H1 (cell line): ENCODE data around the gene ILK. TPM values are rescaled to one million over a fixed set of nuclear protein-coding genes. Genes with fewer than 3 reads are reported as not detected.

Source experiments
- CTCF ChIA-PET: fragments of 300-600 bp; sonication (Branson Sonifier 250); formaldehyde crosslinking; loops from one replicate; lab custom pipeline; 2021; ENCODE audit not compliant: partially characterized antibody; lab: Charles Lee
- POLR2A ChIA-PET: fragments of 300-600 bp; sonication (Branson Sonifier 250); formaldehyde crosslinking; loops from one replicate; lab custom pipeline; 2021; ENCODE audit warnings: inconsistent platforms; ENCODE audit not compliant: partially characterized antibody; lab: Charles Lee
- DNase-seq, 2 experiments: peaks; one replicate each; pipeline versions ENCODE4 v3.0.0 to v3.0.0-alpha.2; 2010 to 2022; ENCODE audit warnings: low spot score in 2 of 2, low read depth in 1 of 2, mixed read lengths in 1 of 2
- FAIRE-seq: peaks from 2 replicates; lab custom pipeline; 2011; peaks lifted over from hg19 to GRCh38; lab: Jason Lieb, UNC
- H2AFZ ChIP-seq: 2 replicates; pipeline ENCODE4 v1.8.1; 2012; ENCODE audit warnings: low read length, inconsistent platforms
- H2AK5ac ChIP-seq: 2 replicates; pipeline ENCODE4 v1.6.1; 2013; ENCODE audit warnings: low read depth, low read length
- H2BK120ac ChIP-seq: replicated peaks from 2 replicates; pipeline ENCODE3; 2013; ENCODE audit warnings: low read depth, low read length, inconsistent platforms
- H2BK12ac ChIP-seq: 2 replicates; pipeline ENCODE4 v1.6.1; 2013; ENCODE audit warnings: low read depth, low read length
- H2BK15ac ChIP-seq: 2 replicates; pipeline ENCODE4 v1.6.1; 2013; ENCODE audit warnings: low read length
- H2BK20ac ChIP-seq: 2 replicates; pipeline ENCODE4 v1.6.1; 2013; ENCODE audit warnings: low read length
- H2BK5ac ChIP-seq: 2 replicates; pipeline ENCODE4 v1.6.1; 2013; ENCODE audit warnings: low read depth, low read length
- H3K14ac ChIP-seq: 2 replicates; pipeline ENCODE4 v1.6.1; 2013; ENCODE audit warnings: inconsistent platforms; ENCODE audit not compliant: insufficient read length
- H3K18ac ChIP-seq: 2 replicates; pipeline ENCODE4 v1.6.1; 2013; ENCODE audit warnings: low read length; ENCODE audit errors: extremely low read depth
- H3K23ac ChIP-seq: 2 replicates; pipeline ENCODE4 v1.6.1; 2013; ENCODE audit warnings: inconsistent platforms; ENCODE audit not compliant: insufficient read length
- H3K23me2 ChIP-seq: 2 replicates; pipeline ENCODE4 v1.6.1; 2013; ENCODE audit warnings: low read depth, low read length
- H3K27ac ChIP-seq: 2 replicates; pipeline ENCODE4 v1.6.1; 2011; ENCODE audit warnings: low read depth, low read length, inconsistent platforms
- H3K27me3 ChIP-seq, 4 experiments: replicated peaks in 1 of 4; 1 replicate in 1 of 4; 2 replicates in 3 of 4; pipeline versions ENCODE4 v1.6.1 to v1.8.1; 2011 to 2013; ENCODE audit warnings: low read length in 3 of 4, mild to moderate bottlenecking in 3 of 4, inconsistent platforms in 2 of 4, mixed read lengths in 2 of 4, moderate library complexity in 1 of 4; ENCODE audit not compliant: control insufficient read depth in 3 of 4, insufficient read depth in 3 of 4; ENCODE audit errors: extremely low read depth in 1 of 4
- H3K36me3 ChIP-seq, 4 experiments: 2 replicates each; pipeline versions ENCODE4 v1.6.1 to v1.8.1; 2011 to 2013; ENCODE audit warnings: mild to moderate bottlenecking in 4 of 4, low read length in 3 of 4, moderate library complexity in 2 of 4, control low read depth in 1 of 4, inconsistent platforms in 1 of 4; ENCODE audit not compliant: insufficient read depth in 4 of 4, control insufficient read depth in 2 of 4
- H3K4ac ChIP-seq: replicated peaks from 2 replicates; pipeline ENCODE3; 2013; ENCODE audit warnings: low read length, low read depth, mixed read lengths, inconsistent platforms; ENCODE audit not compliant: insufficient read length
- H3K4me1 ChIP-seq, 4 experiments: replicated peaks in 1 of 4; 1 replicate in 1 of 4; 2 replicates in 3 of 4; pipeline versions ENCODE4 v1.6.1 to v1.8.1; 2011 to 2013; ENCODE audit warnings: low read length in 3 of 4, inconsistent platforms in 2 of 4, mixed read lengths in 1 of 4; ENCODE audit not compliant: insufficient read depth in 4 of 4, control insufficient read depth in 3 of 4
- H3K4me2 ChIP-seq, 2 experiments: 2 replicates each; pipeline versions ENCODE4 v1.6.1 to v1.8.1; 2011 to 2013; ENCODE audit warnings: low read depth in 2 of 2, low read length in 2 of 2, control low read depth in 1 of 2, inconsistent platforms in 1 of 2, mild to moderate bottlenecking in 1 of 2; ENCODE audit not compliant: insufficient read depth in 1 of 2
- H3K4me3 ChIP-seq, 4 experiments: fragments of 200-600, 300-600 bp in 1 of 4; sonication (generic), shearing (Covaris generic), sonication (Bioruptor Twin) in 1 of 4; 2 replicates each; pipeline versions ENCODE4 v1.5.1 to v1.8.1; 2011 to 2016; ENCODE audit warnings: low read length in 4 of 4, low read depth in 3 of 4, control low read depth in 2 of 4, inconsistent platforms in 2 of 4, mild to moderate bottlenecking in 2 of 4, mixed read lengths in 1 of 4, moderate library complexity in 1 of 4; ENCODE audit not compliant: insufficient read depth in 2 of 4; ENCODE audit errors: extremely low read depth in 1 of 4
- H3K56ac ChIP-seq: replicated peaks from 2 replicates; pipeline ENCODE3; 2013; ENCODE audit warnings: low read depth, mild to moderate bottlenecking, mixed read lengths, low read length, inconsistent platforms; ENCODE audit not compliant: insufficient read length
- H3K79me1 ChIP-seq: 2 replicates; pipeline ENCODE4 v1.6.1; 2013; ENCODE audit warnings: low read depth, low read length, control low read depth
- H3K79me2 ChIP-seq, 2 experiments: 2 replicates each; pipeline versions ENCODE4 v1.6.1 to v1.8.1; 2012 to 2013; ENCODE audit warnings: low read length in 2 of 2, mild to moderate bottlenecking in 2 of 2, inconsistent platforms in 1 of 2; ENCODE audit not compliant: insufficient read depth in 2 of 2, control insufficient read depth in 1 of 2
- H3K9ac ChIP-seq, 4 experiments: replicated peaks in 1 of 4; 1 replicate in 1 of 4; 2 replicates in 3 of 4; pipeline versions ENCODE4 v1.6.1 to v1.8.1; 2011 to 2013; ENCODE audit warnings: low read depth in 3 of 4, low read length in 3 of 4, control low read depth in 2 of 4, mild to moderate bottlenecking in 2 of 4, moderate library complexity in 2 of 4, inconsistent platforms in 1 of 4; ENCODE audit errors: extremely low read depth in 1 of 4
- H3K9me3 ChIP-seq, 2 experiments: 2 replicates each; pipeline versions ENCODE4 v1.6.1 to v1.8.1; 2012 to 2013; ENCODE audit warnings: mild to moderate bottlenecking in 2 of 2, moderate library complexity in 2 of 2, control low read depth in 1 of 2, inconsistent platforms in 1 of 2, low read depth in 1 of 2, low read length in 1 of 2, mixed read lengths in 1 of 2; ENCODE audit not compliant: insufficient read depth in 2 of 2
- H4K20me1 ChIP-seq, 2 experiments: replicated peaks in 1 of 2; 2 replicates each; pipeline versions ENCODE3 to v1.8.1; 2011 to 2013; ENCODE audit warnings: inconsistent platforms in 2 of 2, low read length in 2 of 2, mild to moderate bottlenecking in 1 of 2; ENCODE audit not compliant: insufficient read depth in 2 of 2, control insufficient read depth in 1 of 2
- H4K5ac ChIP-seq: 2 replicates; pipeline ENCODE4 v1.6.1; 2013; ENCODE audit warnings: low read length, low read depth, mixed read lengths, inconsistent platforms; ENCODE audit not compliant: insufficient read length
- H4K8ac ChIP-seq: 2 replicates; pipeline ENCODE4 v1.8.0; 2013; ENCODE audit warnings: mild to moderate bottlenecking, moderate library complexity, low read length, inconsistent platforms; ENCODE audit not compliant: insufficient read depth; ENCODE audit errors: extremely low read depth
- H4K91ac ChIP-seq: replicated peaks from 2 replicates; pipeline ENCODE3; 2013; ENCODE audit warnings: low read length, mixed read lengths, inconsistent platforms; ENCODE audit not compliant: insufficient read length
- ASH2L ChIP-seq: fragments of 200-600, 300-600 bp; sonication (generic); IDR thresholded peaks from one replicate; pipeline ENCODE4 v1.7.1; 2017; ENCODE audit warnings: low read length
- CTBP2 ChIP-seq: IDR thresholded peaks from 2 replicates; pipeline ENCODE4 v1.7.0; 2011; ENCODE audit warnings: borderline replicate concordance, mild to moderate bottlenecking, moderate library complexity, mixed read lengths, low read length; ENCODE audit not compliant: insufficient read depth, insufficient read length
- EZH2 ChIP-seq: fragments of 200-600 bp; sonication (generic); IDR thresholded peaks from 2 replicates; pipeline ENCODE4 v1.7.1; 2012; ENCODE audit warnings: low read depth, mild to moderate bottlenecking, moderate library complexity, low read length, inconsistent platforms; ENCODE audit not compliant: severe bottlenecking
- FOSL1 ChIP-seq: IDR thresholded peaks from 2 replicates; pipeline ENCODE4 v1.6.1; 2011; ENCODE audit warnings: mild to moderate bottlenecking, low read depth, low read length, moderate library complexity; ENCODE audit not compliant: insufficient read depth
- HDAC2 ChIP-seq, 2 experiments: fragments of 300-600 bp in 1 of 2; sonication (generic) in 1 of 2; IDR thresholded peaks; 2 replicates each; pipeline ENCODE4 v1.6.1; 2011 to 2012; ENCODE audit warnings: low read depth in 2 of 2, low read length in 2 of 2, mild to moderate bottlenecking in 2 of 2, moderate library complexity in 2 of 2, borderline replicate concordance in 1 of 2, inconsistent platforms in 1 of 2
- POU5F1 ChIP-seq: IDR thresholded peaks from 2 replicates; pipeline ENCODE4 v1.6.1; 2011; ENCODE audit warnings: low read depth, mild to moderate bottlenecking, low read length, moderate library complexity
- SAP30 ChIP-seq: fragments of 300-600 bp; sonication (generic); IDR thresholded peaks from 2 replicates; pipeline ENCODE4 v1.7.1; 2012; ENCODE audit warnings: low read length, moderate library complexity, mild to moderate bottlenecking, inconsistent platforms; ENCODE audit not compliant: insufficient read depth, insufficient replicate concordance
- SRF ChIP-seq: IDR thresholded peaks from 2 replicates; pipeline ENCODE4 v1.6.1; 2011; ENCODE audit warnings: mild to moderate bottlenecking, low read depth, low read length, moderate library complexity
- WGBS, 2 experiments: shearing (Covaris generic) in 1 of 2; methylation state at CpG; one replicate each; pipeline versions ENCODE4 v1.1.6 to v1.1.7; 2013 to 2015; ENCODE audit warnings: low lambda C conversion rate in 2 of 2, mixed read lengths in 2 of 2, inconsistent platforms in 1 of 2, low coverage in 1 of 2, missing lambda C conversion rate in 1 of 2; ENCODE audit not compliant: insufficient replicate concordance in 2 of 2, insufficient coverage in 1 of 2, insufficient read length in 1 of 2; ENCODE audit errors: extremely low coverage in 1 of 2, missing lambda C conversion rate in 1 of 2; 5-methylcytosine and 5-hydroxymethylcytosine counted together
- polyA plus RNA-seq, 7 experiments: library from polyadenylated mRNA; depleted of rRNA in 3 of 7; stranded (reverse) in 5 of 7; unstranded in 2 of 7; fragments of >200 nt in 5 of 7; fragments of 200-250 nt in 2 of 7; gene quantifications; 1 replicate in 5 of 7; 2 replicates in 1 of 7; 4 replicates in 1 of 7; pipeline versions ENCODE4 v1.2.1 to v1.2.3, GENCODE V29; 2011 to 2013; ENCODE audit warnings: missing spikeins in 2 of 7, mixed read lengths in 2 of 7
- total RNA-seq: library from RNA; stranded (reverse); fragmentation: NEBNext Ultra II Directional; extraction: Animal tissue kit (Norgen Biotek cat#: 25700); gene quantifications from 2 replicates; pipeline ENCODE4 v1.2.1, GENCODE V29; 2021
- TF ChIP-seq, protein P1 (sequence below): IDR thresholded peaks from 2 replicates; pipeline ENCODE4 v1.6.1; 2011; ENCODE audit warnings: low read depth, mild to moderate bottlenecking, low read length; ENCODE audit not compliant: insufficient read depth

ILK gene
- total and polyA plus RNA-seq, 2 of the 8 experiments (the other 6 are each of a cell fraction or from before 2014, with no cell fraction given) = 91.4 to 132 TPM

DNA sequence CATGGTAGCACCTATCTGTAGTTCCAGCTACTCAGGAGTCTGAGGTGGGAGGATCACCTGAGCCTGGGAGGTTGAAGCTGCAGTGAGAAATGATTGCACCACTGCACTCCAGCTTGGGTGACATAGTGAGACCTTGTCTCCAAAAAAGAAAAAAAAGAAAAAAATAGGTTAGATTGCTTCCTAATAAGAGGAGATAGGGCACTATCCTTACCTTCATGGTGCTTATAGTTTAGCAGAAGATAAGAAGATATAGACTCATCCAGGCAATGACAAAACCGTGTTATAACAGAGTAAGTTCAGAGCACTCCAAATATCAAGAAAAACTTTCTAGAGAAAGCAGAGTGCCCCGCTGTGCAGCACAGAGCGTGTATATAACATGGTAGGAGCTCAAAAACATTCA, 42.3 kb upstream of the ILK start:
- H3K23me2 ChIP-seq = no peaks in the 10 kb centered on the region
- no peak overlapping the region for H2BK20ac ChIP-seq
- peaks cover 0 to 2% (median 0%) of the 10 kb centered on the region in 4 experiments; a peak in 1 of 7 replicates for H3K27me3 ChIP-seq
- no peaks in the 10 kb centered on the region for H3K9me3 ChIP-seq
- ChIA-PET CTCF (interaction anchor here (0.8 to 1.7 kb wide), 5 partner anchors 10 to 182 kb away, joined by 3 to 6 read pairs (median 3); no protein-coding TSS in a partner anchor), POLR2A (no interaction called here)
- no peak overlapping the region for H3K27ac ChIP-seq
- H3K56ac ChIP-seq = no peak overlapping the region
- no peak overlapping the region for H4K5ac ChIP-seq
- no peaks in the 10 kb centered on the region for H3K79me1 ChIP-seq
- H3K79me2 ChIP-seq = no peaks in the 10 kb centered on the region
- H2AK5ac ChIP-seq = no peak overlapping the region
- no peak overlapping the region for H3K18ac ChIP-seq
- H3K9ac ChIP-seq = no peak overlapping the region
- DNase-seq = no peak
- WGBS, 2 experiments = 89% methylated on average over 3 of the region's 3 CpGs; no CpG with 5 or more reads in 1 of the 2 experiments
- H3K4me1 ChIP-seq = peaks cover 0 to 6% (median 2%) of the 10 kb centered on the region in 4 experiments; a peak in 3 of 7 replicates
- no peak overlapping the region for H2BK120ac ChIP-seq
- TF ChIP-seq, protein P1, sequence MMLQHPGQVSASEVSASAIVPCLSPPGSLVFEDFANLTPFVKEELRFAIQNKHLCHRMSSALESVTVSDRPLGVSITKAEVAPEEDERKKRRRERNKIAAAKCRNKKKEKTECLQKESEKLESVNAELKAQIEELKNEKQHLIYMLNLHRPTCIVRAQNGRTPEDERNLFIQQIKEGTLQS = no peak
- no peak for TF ChIP-seq FOSL1
- no peak for TF ChIP-seq ASH2L
- no peak for TF ChIP-seq POU5F1
- TF ChIP-seq EZH2 = no peak
- TF ChIP-seq CTBP2 = no peak
- TF ChIP-seq HDAC2 (IDR thresholded peaks at IDR 0.05; ENCODE audit: borderline replicate concordance in 1 of 2, low read depth in 2 of 2, low read length in 2 of 2) = no peak
- no peak for TF ChIP-seq SAP30
- TF ChIP-seq SRF = no peak
- H2BK5ac ChIP-seq = no peak overlapping the region
- H3K4ac ChIP-seq = no peak overlapping the region
- no peak for FAIRE-seq
- H4K91ac ChIP-seq = no peak overlapping the region
- H3K36me3 ChIP-seq = no peaks in the 10 kb centered on the region
- no peak overlapping the region for H2BK15ac ChIP-seq
- no peak overlapping the region for H2AFZ ChIP-seq
- H4K8ac ChIP-seq = no peak overlapping the region
- no peak overlapping the region for H3K4me3 ChIP-seq
- H4K20me1 ChIP-seq = no peaks in the 10 kb centered on the region
- H3K23ac ChIP-seq = no peak overlapping the region
- no peak overlapping the region for H3K14ac ChIP-seq
- no peak overlapping the region for H3K4me2 ChIP-seq
- H2BK12ac ChIP-seq = no peak overlapping the region
